Vagina (tissue), 2 donors: ENCODE results near the gene CCDC87. TPM values are rescaled to one million over a fixed set of nuclear protein-coding genes. Genes with fewer than 3 reads are reported as not detected.

ENCODE experiments used
- DNase-seq, 2 donors: peaks; one replicate each; pipeline ENCODE4 v3.0.0-alpha.2; 2017; ENCODE audit errors: extremely low spot score in 2 of 2
- H3K27ac ChIP-seq: fragments of 200-600 bp; sonication (generic); one replicate; pipeline ENCODE4 v1.5.1; 2019
- H3K27me3 ChIP-seq: fragments of 200-600 bp; sonication (generic); one replicate; pipeline ENCODE4 v1.5.1; 2019
- H3K36me3 ChIP-seq, 2 donors: fragments of 200-600 bp; sonication (generic); one replicate each; pipeline ENCODE4 v1.5.1; 2017 to 2019
- H3K4me1 ChIP-seq: fragments of 200-600 bp; sonication (generic); one replicate; pipeline ENCODE4 v1.5.1; 2019
- H3K4me3 ChIP-seq, 2 donors: fragments of 200-600 bp; sonication (generic); 1 replicate in 1 of 2; 2 replicates in 1 of 2; pipeline ENCODE4 v1.5.1; 2016 to 2019
- H3K9me3 ChIP-seq: fragments of 200-600 bp; sonication (generic); one replicate; pipeline ENCODE4 v1.5.1; 2019
- POLR2A ChIP-seq, 2 donors: fragments of 450-650 bp; IDR thresholded peaks; one replicate each; pipeline ENCODE4 v1.6.1; 2017; ENCODE audit warnings: antibody characterized with exemption in 2 of 2, mild to moderate bottlenecking in 2 of 2, moderate library complexity in 2 of 2
- POLR2AphosphoS5 ChIP-seq, 2 donors: sonication (generic); formaldehyde crosslinking; IDR thresholded peaks; one replicate each; pipeline ENCODE4 v1.9.0; 2017; ENCODE audit warnings: antibody characterized with exemption in 2 of 2, mild to moderate bottlenecking in 2 of 2, low read depth in 1 of 2; ENCODE audit not compliant: insufficient read depth in 1 of 2
- intact Hi-C: fragments of 100-400 bp; cut with DNase I; formaldehyde crosslinking; loops from one replicate; pipeline ENCODE4 v1.15.1; 2023
- total RNA-seq: library from RNA; depleted of rRNA; stranded (reverse); fragments of >200 nt; gene quantifications from one replicate; pipeline ENCODE4 v1.2.3, GENCODE V29; 2016
- TF ChIP-seq, protein P1 (sequence below), 3 experiments: fragments of 450-650 bp in 2 of 3; fragments of 200-600 bp in 1 of 3; sonication (generic) in 1 of 3; IDR thresholded peaks; one replicate each; pipeline ENCODE4 v1.5.1; 2017 to 2019; ENCODE audit warnings: antibody characterized with exemption in 3 of 3, mild to moderate bottlenecking in 2 of 3, moderate library complexity in 2 of 3

The CCDC87 gene
- total RNA-seq, 1 donor from 2014 or later = 0.74 TPM

DNA sequence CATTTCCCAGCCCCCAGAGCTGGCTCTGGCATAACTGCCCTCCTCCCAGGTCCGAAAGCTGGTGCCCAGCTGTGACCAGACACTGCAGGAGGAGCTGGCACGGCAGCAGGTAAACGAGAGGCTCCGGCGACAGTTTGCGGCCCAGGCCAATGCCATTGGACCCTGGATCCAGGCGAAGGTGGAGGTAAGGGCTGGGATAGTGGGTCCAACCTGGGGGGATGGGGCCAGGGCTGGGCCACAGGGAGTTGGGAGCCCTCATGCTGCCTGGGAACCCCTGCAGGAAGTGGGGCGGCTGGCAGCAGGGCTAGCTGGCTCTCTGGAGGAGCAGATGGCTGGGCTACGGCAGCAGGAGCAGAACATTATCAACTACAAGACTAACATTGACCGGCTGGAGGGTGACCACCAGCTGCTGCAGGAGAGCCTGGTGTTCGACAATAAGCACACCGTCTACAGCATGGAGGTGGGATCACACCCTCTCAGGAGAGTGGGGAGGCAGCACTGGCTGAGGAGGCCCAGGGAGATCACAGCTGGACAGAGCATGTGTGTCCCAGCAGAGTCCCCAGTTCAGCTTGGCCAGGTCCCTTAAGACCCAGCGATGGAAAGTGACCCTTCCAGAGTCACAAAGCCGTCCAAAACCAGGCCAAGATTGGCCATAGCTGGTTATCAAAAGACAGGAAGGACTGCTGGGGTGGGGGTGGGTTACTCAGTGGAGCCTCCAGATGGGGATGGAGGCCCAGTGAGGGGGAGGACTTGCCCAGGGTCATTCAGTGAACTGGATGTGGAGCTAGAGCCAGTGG lies 31.5 kb downstream of the CCDC87 start:
- Histone ChIP-seq H3K9me3 (no peaks in the 10 kb centered on the region), H3K27me3 (no peaks in the 10 kb centered on the region), H3K4me1 (peaks cover 12% of the 10 kb centered on the region), H3K27ac (no peak overlapping the region), H3K4me3 (no peak overlapping the region), H3K36me3 (no peaks in the 10 kb centered on the region)
- intact Hi-C loops = no loop called here
- TF ChIP-seq POLR2A (IDR thresholded peaks at IDR 0.05) = no peak
- TF ChIP-seq POLR2AphosphoS5 (IDR thresholded peaks at IDR 0.05; ENCODE audit: insufficient read depth in 1 of 2, low read depth in 1 of 2) = no peak
- TF ChIP-seq, protein P1, sequence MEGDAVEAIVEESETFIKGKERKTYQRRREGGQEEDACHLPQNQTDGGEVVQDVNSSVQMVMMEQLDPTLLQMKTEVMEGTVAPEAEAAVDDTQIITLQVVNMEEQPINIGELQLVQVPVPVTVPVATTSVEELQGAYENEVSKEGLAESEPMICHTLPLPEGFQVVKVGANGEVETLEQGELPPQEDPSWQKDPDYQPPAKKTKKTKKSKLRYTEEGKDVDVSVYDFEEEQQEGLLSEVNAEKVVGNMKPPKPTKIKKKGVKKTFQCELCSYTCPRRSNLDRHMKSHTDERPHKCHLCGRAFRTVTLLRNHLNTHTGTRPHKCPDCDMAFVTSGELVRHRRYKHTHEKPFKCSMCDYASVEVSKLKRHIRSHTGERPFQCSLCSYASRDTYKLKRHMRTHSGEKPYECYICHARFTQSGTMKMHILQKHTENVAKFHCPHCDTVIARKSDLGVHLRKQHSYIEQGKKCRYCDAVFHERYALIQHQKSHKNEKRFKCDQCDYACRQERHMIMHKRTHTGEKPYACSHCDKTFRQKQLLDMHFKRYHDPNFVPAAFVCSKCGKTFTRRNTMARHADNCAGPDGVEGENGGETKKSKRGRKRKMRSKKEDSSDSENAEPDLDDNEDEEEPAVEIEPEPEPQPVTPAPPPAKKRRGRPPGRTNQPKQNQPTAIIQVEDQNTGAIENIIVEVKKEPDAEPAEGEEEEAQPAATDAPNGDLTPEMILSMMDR (IDR thresholded peaks at IDR 0.05) = no peak
- DNase-seq = no peak

DNA sequence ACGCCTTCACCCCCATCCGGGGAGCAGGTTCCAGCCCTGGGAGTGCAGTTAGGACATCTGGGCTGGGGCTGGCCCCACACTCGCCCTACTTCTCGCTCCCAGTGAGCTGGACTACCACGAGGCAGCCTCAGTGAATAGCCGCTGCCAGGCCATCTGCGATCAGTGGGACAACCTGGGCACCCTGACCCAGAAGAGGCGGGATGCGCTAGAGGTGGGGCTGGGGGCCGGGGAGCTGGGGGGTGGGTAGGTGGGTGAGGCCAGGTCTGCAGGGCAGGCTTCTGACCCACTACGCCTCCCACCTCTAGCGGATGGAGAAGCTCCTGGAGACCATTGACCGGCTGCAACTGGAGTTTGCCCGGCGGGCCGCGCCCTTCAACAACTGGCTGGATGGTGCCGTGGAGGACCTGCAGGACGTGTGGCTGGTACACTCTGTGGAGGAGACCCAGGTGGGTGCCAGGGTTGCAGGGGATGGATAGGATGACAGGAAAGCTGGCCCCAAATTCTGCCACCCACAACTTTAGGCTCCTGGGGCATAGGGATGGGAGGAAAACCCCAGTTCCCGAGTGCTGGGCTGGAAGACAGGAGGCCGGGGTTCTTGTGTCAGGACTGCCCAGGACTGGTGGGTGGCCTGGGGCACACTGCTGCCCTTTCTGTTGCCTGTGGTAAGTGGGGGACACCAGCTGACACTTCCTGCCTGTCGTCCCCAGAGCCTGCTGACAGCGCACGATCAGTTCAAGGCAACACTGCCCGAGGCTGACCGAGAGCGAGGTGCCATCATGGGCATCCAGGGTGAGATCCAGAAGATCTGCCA lies 32.8 kb downstream of the CCDC87 start:
- Histone ChIP-seq H3K9me3 (no peaks in the 10 kb centered on the region), H3K4me1 (peaks cover 12% of the 10 kb centered on the region), H3K36me3 (no peaks in the 10 kb centered on the region), H3K27me3 (no peaks in the 10 kb centered on the region), H3K4me3 (no peak overlapping the region), H3K27ac (no peak overlapping the region)
- intact Hi-C loops = no loop called here
- no peak for DNase-seq
- TF ChIP-seq POLR2AphosphoS5 (IDR thresholded peaks at IDR 0.05; ENCODE audit: insufficient read depth in 1 of 2, low read depth in 1 of 2) (no peak), POLR2A (IDR thresholded peaks at IDR 0.05) (no peak)
- TF ChIP-seq, protein P1 (IDR thresholded peaks at IDR 0.05) = no peak

DNA sequence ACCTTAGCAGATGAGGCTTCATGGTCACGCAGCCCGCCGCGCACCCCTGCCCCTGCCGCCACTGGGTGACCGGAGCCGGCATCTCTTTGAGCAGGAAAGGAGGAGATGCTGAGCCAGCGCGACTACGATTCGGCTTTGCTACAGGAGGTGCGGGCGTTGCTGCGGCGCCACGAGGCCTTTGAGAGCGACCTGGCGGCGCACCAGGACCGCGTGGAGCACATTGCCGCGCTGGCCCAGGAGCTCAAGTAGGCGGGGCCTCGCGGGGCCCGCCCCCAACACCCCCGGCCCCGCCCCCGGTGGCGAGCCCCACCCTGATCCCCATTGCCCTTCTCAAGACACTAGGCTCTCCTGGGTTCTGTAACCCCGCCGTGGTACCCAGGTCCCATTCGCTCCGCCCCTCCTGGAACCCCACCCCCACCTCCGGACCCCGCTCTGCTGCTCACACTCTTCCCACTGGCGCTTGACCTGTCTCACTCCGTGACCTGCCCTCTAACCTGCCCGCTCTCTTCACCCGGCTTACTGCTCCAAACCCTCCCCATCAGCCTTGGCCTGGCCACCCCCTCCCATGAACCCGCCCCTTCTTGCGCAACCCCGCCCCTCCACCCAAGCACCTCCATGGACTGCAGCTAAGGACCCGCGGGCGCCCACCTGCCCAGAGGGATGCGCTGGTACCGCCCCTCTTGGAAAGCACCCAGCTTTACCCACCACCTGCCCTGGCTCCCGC lies 33.6 kb downstream of the CCDC87 start:
- Histone ChIP-seq H3K9me3 (no peaks in the 10 kb centered on the region), H3K4me3 (peak overlapping the region in 1 of 2 donors; percentile 27), H3K36me3 (no peaks in the 10 kb centered on the region), H3K27me3 (no peaks in the 10 kb centered on the region), H3K27ac (no peak overlapping the region), H3K4me1 (peaks cover 12% of the 10 kb centered on the region)
- DNase-seq = peak in 1 of 2 donors; percentile 64
- no peak for TF ChIP-seq POLR2AphosphoS5 (IDR thresholded peaks at IDR 0.05; ENCODE audit: insufficient read depth in 1 of 2, low read depth in 1 of 2)
- TF ChIP-seq, protein P1 (IDR thresholded peaks at IDR 0.05) = no peak
- TF ChIP-seq POLR2A (IDR thresholded peaks at IDR 0.05) = no peak
- intact Hi-C loops = no loop called here

DNA sequence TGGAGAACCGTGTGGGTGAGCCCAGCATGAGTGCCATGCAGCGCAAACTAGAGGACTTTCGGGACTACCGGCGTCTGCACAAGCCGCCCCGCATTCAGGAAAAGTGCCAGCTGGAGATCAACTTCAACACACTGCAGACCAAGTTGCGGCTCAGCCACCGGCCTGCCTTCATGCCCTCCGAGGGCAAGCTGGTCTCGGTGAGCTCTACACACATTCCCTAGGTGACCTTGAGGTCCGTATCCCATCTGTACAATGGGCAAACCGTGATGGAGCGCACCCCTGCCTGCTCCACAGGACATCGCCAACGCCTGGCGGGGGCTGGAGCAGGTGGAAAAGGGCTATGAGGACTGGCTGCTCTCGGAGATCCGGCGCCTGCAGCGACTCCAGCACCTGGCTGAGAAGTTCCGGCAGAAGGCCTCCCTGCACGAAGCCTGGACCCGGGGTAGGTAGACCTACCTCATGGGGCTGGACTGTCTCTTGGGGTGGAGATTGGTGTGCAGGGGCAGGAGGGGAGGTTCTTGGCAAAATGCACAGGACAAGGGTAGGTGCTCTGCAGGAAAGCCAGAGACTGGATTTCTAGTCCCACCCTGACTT lies 35.0 kb downstream of the CCDC87 start:
- H3K27ac ChIP-seq = no peak overlapping the region
- DNase-seq = no peak
- TF ChIP-seq POLR2AphosphoS5 (IDR thresholded peaks at IDR 0.05; ENCODE audit: insufficient read depth in 1 of 2, low read depth in 1 of 2) (no peak), POLR2A (IDR thresholded peaks at IDR 0.05) (no peak)
- TF ChIP-seq, protein P1 (IDR thresholded peaks at IDR 0.05) = no peak
- peaks cover 12% of the 10 kb centered on the region for H3K4me1 ChIP-seq
- H3K27me3 ChIP-seq = no peaks in the 10 kb centered on the region
- intact Hi-C loops = no loop called here
- H3K4me3 ChIP-seq = no peak overlapping the region
- H3K36me3 ChIP-seq = no peaks in the 10 kb centered on the region
- H3K9me3 ChIP-seq = no peaks in the 10 kb centered on the region
